ENCODE data around the gene PSMD9.
"Not testable (repeated sequence)": the region's sequence is repeated elsewhere in the genome, so short reads cannot be mapped to it uniquely, and the experiment has no call there.

Gene PSMD9

GRCh38 chr12:121874071-121874470 lies 14.5 kb upstream of the PSMD9 start:
- DNase-seq, result no peak

GRCh38 chr12:121875582-121875981 lies 13.0 kb upstream of the PSMD9 start:
- no peak for DNase-seq

- DNase-seq, result not testable (repeated sequence)
Observed at GRCh38 chr12:121876080-121876447, 12.5 kb upstream of the PSMD9 start.

GRCh38 chr12:121883315-121883660 lies 5.3 kb upstream of the PSMD9 start:
- no peak for DNase-seq

- not testable (repeated sequence) for DNase-seq
Observed at GRCh38 chr12:121885129-121885528, 3.5 kb upstream of the PSMD9 start.

- no peak for DNase-seq
Observed at GRCh38 chr12:121888083-121888477, 510 bp upstream of the PSMD9 start.

GRCh38 chr12:121889274-121889624 lies 659 bp downstream of the PSMD9 start:
- DNase-seq, result no peak

- DNase-seq, result not testable (repeated sequence)
Observed at GRCh38 chr12:121889661-121890060, 1.1 kb downstream of the PSMD9 start.

GRCh38 chr12:121892673-121893561 lies 4.3 kb downstream of the PSMD9 start:
- DNase-seq, result no peak

GRCh38 chr12:121893961-121894460 lies 5.4 kb downstream of the PSMD9 start:
- no peak for DNase-seq

- no peak for DNase-seq
Observed at GRCh38 chr12:121894633-121895032, 6.0 kb downstream of the PSMD9 start.

GRCh38 chr12:121898287-121898686 lies 9.7 kb downstream of the PSMD9 start:
- no peak for DNase-seq

- DNase-seq, result no peak
Observed at GRCh38 chr12:121899590-121899989, 11.0 kb downstream of the PSMD9 start.

- DNase-seq, result no peak
Observed at GRCh38 chr12:121903202-121903601, 14.6 kb downstream of the PSMD9 start.

- no peak for DNase-seq
Observed at GRCh38 chr12:121905746-121906145, 17.2 kb downstream of the PSMD9 start.

GRCh38 chr12:121908702-121909101 lies 20.1 kb downstream of the PSMD9 start:
- no peak for DNase-seq

GRCh38 chr12:121911824-121912585 lies 23.4 kb downstream of the PSMD9 start:
- DNase-seq, result no peak

- DNase-seq, result no peak
Observed at GRCh38 chr12:121915841-121916321, 27.3 kb downstream of the PSMD9 start.

- no peak for DNase-seq
Observed at GRCh38 chr12:121916719-121917118, 28.1 kb downstream of the PSMD9 start.

GRCh38 chr12:121917950-121918678 lies 29.5 kb downstream of the PSMD9 start, which contains the start of gene CFAP251:
TSS of gene CFAP251 (plus strand) at chr12:121918592. CDS start at chr12:121921306, 2,714 bp downstream.
- DNase-seq, result peak; percentile 99

GRCh38 chr12:121918679-121919038 lies 30.1 kb downstream of the PSMD9 start:
- no peak for DNase-seq

GRCh38 chr12:121921066-121921465 lies 32.5 kb downstream of the PSMD9 start:
- no peak for DNase-seq

- DNase-seq, result no peak
Observed at GRCh38 chr12:121925358-121925695, 36.7 kb downstream of the PSMD9 start.
